ENCODE data around the gene MAP4K4.

- TF ChIP-seq CTCF (conservative IDR thresholded peaks at IDR 0.05; ENCODE audit: low read length) (no peak), EZH2phosphoT487 (IDR thresholded peaks at IDR 0.05; ENCODE audit: borderline replicate concordance, low read depth, low read length) (no peak)
Measured at GRCh38 chr2:101821828-101822458, 124.4 kb downstream of the MAP4K4 start.
